ENCODE data around the gene TPD52L1.

- TF ChIP-seq CTCF (conservative IDR thresholded peaks at IDR 0.05; ENCODE audit: low read depth, low read length) = no peak
- TF ChIP-seq CHD1 (IDR thresholded peaks at IDR 0.05; ENCODE audit: low read depth, low read length) = no peak
- TF ChIP-seq SMC3 (IDR thresholded peaks at IDR 0.05; ENCODE audit: low read depth, low read length) = no peak
- TF ChIP-seq POLR2A (IDR thresholded peaks at IDR 0.05; ENCODE audit: low read depth, low read length) = no peak
- no peak for TF ChIP-seq FOS (IDR thresholded peaks at IDR 0.05; ENCODE audit: low read depth, low read length)
- no peak for TF ChIP-seq RAD21 (IDR thresholded peaks at IDR 0.05; ENCODE audit: low read length)
- no peak for TF ChIP-seq MAZ (IDR thresholded peaks at IDR 0.05; ENCODE audit: borderline replicate concordance, low read depth, low read length)
- TF ChIP-seq BHLHE40 (IDR thresholded peaks at IDR 0.05; ENCODE audit: low read depth, low read length) = no peak
- no peak for TF ChIP-seq USF2 (IDR thresholded peaks at IDR 0.05; ENCODE audit: low read depth, low read length)
- TF ChIP-seq CEBPB (IDR thresholded peaks at IDR 0.05; ENCODE audit: low read depth, low read length) = no peak
- no peak for TF ChIP-seq RCOR1 (IDR thresholded peaks at IDR 0.05; ENCODE audit: insufficient replicate concordance, low read length)
Measured at GRCh38 chr6:125285353-125285752, 131.8 kb downstream of the TPD52L1 start.

Data from IMR-90 (cell line).